Neural crest cell (in vitro differentiated cells): Measurements from ENCODE around the gene SEC62. TPM values are rescaled to one million over a fixed set of nuclear protein-coding genes. Genes with fewer than 3 reads are reported as not detected.

Source experiments
- DNase-seq: peaks from one replicate; pipeline ENCODE4 v3.0.0; 2021; ENCODE audit warnings: low read depth, mixed read lengths, low spot score
- H3K27ac Mint-ChIP-seq: one replicate; pipeline ENCODE4 v1.8.0; 2021; ENCODE audit warnings: mild to moderate bottlenecking, mixed read lengths; ENCODE audit not compliant: unreplicated experiment
- H3K27me3 Mint-ChIP-seq: 2 replicates; pipeline ENCODE4 v1.8.0; 2021; ENCODE audit warnings: low read depth, mild to moderate bottlenecking, mixed read lengths
- H3K36me3 Mint-ChIP-seq: 2 replicates; pipeline ENCODE4 v1.8.0; 2021; ENCODE audit warnings: low read depth, mild to moderate bottlenecking, mixed read lengths
- H3K4me1 Mint-ChIP-seq: 2 replicates; pipeline ENCODE4 v1.8.0; 2021; ENCODE audit warnings: mixed read lengths
- H3K4me3 Mint-ChIP-seq: one replicate; pipeline ENCODE4 v1.8.0; 2021; ENCODE audit warnings: mild to moderate bottlenecking, mixed read lengths
- H3K9me3 Mint-ChIP-seq: 2 replicates; pipeline ENCODE4 v1.8.0; 2021; ENCODE audit warnings: mixed read lengths
- CTCF ChIP-seq: fragments of 200-600 bp; sonication (generic); conservative IDR thresholded peaks from 2 replicates; pipeline ENCODE4 v1.5.0; 2021; ENCODE audit warnings: antibody characterized with exemption, mild to moderate bottlenecking
- total RNA-seq: library from RNA; stranded (reverse); gene quantifications from 2 replicates; pipeline ENCODE4 v1.2.1, GENCODE V29; 2021

Gene SEC62
- total RNA-seq, 1 donor from 2014 or later = 67.9 TPM

DNA sequence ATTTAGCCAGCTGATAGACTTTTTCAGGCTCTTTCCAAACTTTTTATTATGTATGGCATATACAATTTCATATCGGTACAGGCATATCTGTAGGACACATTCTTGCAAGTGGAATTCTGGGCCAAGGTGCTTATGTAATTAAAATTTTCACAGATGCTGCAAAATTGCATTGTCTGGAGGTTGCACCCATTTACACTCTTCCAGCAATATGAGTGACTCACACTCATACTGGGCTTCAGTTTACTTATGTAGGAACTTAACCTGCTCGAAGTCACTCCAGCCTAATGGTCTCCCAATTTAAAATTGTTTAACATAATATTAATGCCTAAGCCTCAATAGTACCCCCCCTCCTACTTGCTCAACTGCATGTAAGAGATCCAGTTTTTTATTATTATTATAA lies 11.2 kb upstream of the SEC62 start:
- Mint-ChIP-seq H3K27ac (no peak overlapping the region), H3K4me1 (no peaks in the 10 kb centered on the region), H3K36me3 (no peaks in the 10 kb centered on the region), H3K27me3 (peaks cover 6% of the 10 kb centered on the region), H3K4me3 (no peak overlapping the region), H3K9me3 (peaks cover 2% of the 10 kb centered on the region)
- TF ChIP-seq CTCF = no peak
- DNase-seq = no peak

DNA sequence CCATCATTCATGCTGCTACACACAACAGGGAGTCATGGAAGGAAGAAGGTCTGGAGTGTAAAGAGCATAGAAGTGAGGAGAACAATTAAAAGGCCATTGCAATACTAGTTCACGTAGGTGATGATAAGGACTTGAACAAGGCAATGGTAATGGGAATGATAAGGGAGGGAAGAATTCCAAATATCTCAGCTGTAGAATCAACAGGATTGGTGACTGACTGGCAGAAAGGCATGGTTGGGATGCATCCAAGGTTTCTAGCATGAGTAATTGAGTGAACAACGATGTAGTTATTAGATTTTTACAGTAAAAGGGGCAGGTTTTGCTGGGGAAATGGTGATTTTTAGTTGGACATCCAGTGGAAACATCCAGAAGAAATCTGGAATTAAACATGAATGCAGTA lies 2.4 kb upstream of the SEC62 start:
- no peak overlapping the region for H3K27ac Mint-ChIP-seq
- peaks cover 15% of the 10 kb centered on the region for H3K27me3 Mint-ChIP-seq
- peaks cover 26% of the 10 kb centered on the region for H3K4me1 Mint-ChIP-seq
- no peak for TF ChIP-seq CTCF
- H3K36me3 Mint-ChIP-seq = peaks cover 4% of the 10 kb centered on the region
- peak overlapping the region; percentile 35 for H3K4me3 Mint-ChIP-seq
- no peaks in the 10 kb centered on the region for H3K9me3 Mint-ChIP-seq
- no peak for DNase-seq

GRCh38 chr3:169965562-169966427 lies 812 bp upstream of the SEC62 start:
- Mint-ChIP-seq H3K9me3 (no peaks in the 10 kb centered on the region), H3K27me3 (peaks cover 11% of the 10 kb centered on the region), H3K4me1 (peaks cover 33% of the 10 kb centered on the region), H3K27ac (peak overlapping the region; percentile 30), H3K4me3 (peak overlapping the region; percentile 98), H3K36me3 (peaks cover 4% of the 10 kb centered on the region)
- no peak for TF ChIP-seq CTCF
- no peak for DNase-seq

GRCh38 chr3:169966951-169967915 lies 626 bp downstream of the SEC62 start:
- DNase-seq = no peak
- TF ChIP-seq CTCF = no peak
- Mint-ChIP-seq H3K4me3 (peak overlapping the region; percentile 98), H3K27me3 (peaks cover 11% of the 10 kb centered on the region), H3K27ac (peak overlapping the region; percentile 99), H3K36me3 (peaks cover 8% of the 10 kb centered on the region), H3K4me1 (peaks cover 33% of the 10 kb centered on the region), H3K9me3 (no peaks in the 10 kb centered on the region)

GRCh38 chr3:169968224-169968885 lies 1.7 kb downstream of the SEC62 start:
- peaks cover 6% of the 10 kb centered on the region for H3K27me3 Mint-ChIP-seq
- peaks cover 9% of the 10 kb centered on the region for H3K36me3 Mint-ChIP-seq
- DNase-seq = no peak
- H3K9me3 Mint-ChIP-seq = no peaks in the 10 kb centered on the region
- no peak for TF ChIP-seq CTCF
- peaks cover 33% of the 10 kb centered on the region for H3K4me1 Mint-ChIP-seq
- H3K4me3 Mint-ChIP-seq = peak overlapping the region; percentile 98
- H3K27ac Mint-ChIP-seq = no peak overlapping the region
